ENCODE data around the gene SLC7A14.

Gene SLC7A14

GRCh38 chr3:170531657-170532335 lies 54.1 kb downstream of the SLC7A14 start:
- no peak for DNase-seq

GRCh38 chr3:170531054-170531453 lies 54.8 kb downstream of the SLC7A14 start:
- no peak for DNase-seq

GRCh38 chr3:170529912-170530311 lies 56.0 kb downstream of the SLC7A14 start:
- no peak for DNase-seq

GRCh38 chr3:170529346-170529745 lies 56.5 kb downstream of the SLC7A14 start:
- DNase-seq: no peak

- no peak for DNase-seq
Measured at GRCh38 chr3:170528726-170529125, 57.1 kb downstream of the SLC7A14 start.

GRCh38 chr3:170524073-170524472 lies 61.8 kb downstream of the SLC7A14 start:
- no peak for DNase-seq

- no peak for DNase-seq
Measured at GRCh38 chr3:170523248-170523647, 62.6 kb downstream of the SLC7A14 start.

GRCh38 chr3:170522201-170522600 lies 63.7 kb downstream of the SLC7A14 start:
- no peak for DNase-seq

GRCh38 chr3:170520996-170521395 lies 64.9 kb downstream of the SLC7A14 start:
- no peak for DNase-seq

- DNase-seq: no peak
Measured at GRCh38 chr3:170517242-170517945, 68.5 kb downstream of the SLC7A14 start.

GRCh38 chr3:170513642-170514041 lies 72.2 kb downstream of the SLC7A14 start:
- DNase-seq: no peak

- DNase-seq: no peak
Measured at GRCh38 chr3:170511371-170511770, 74.5 kb downstream of the SLC7A14 start.

- DNase-seq: no peak
Measured at GRCh38 chr3:170508839-170509238, 77.0 kb downstream of the SLC7A14 start.

GRCh38 chr3:170508291-170508690 lies 77.6 kb downstream of the SLC7A14 start:
- no peak for DNase-seq

- DNase-seq: no peak
Measured at GRCh38 chr3:170507063-170507462, 78.8 kb downstream of the SLC7A14 start.

GRCh38 chr3:170506556-170506955 lies 79.3 kb downstream of the SLC7A14 start:
- DNase-seq: no peak

GRCh38 chr3:170502297-170502696 lies 83.6 kb downstream of the SLC7A14 start:
- no peak for DNase-seq

- DNase-seq: no peak
Measured at GRCh38 chr3:170500995-170501394, 84.9 kb downstream of the SLC7A14 start.

- no peak for DNase-seq
Measured at GRCh38 chr3:170500462-170500861, 85.4 kb downstream of the SLC7A14 start.

GRCh38 chr3:170499562-170500156 lies 86.2 kb downstream of the SLC7A14 start:
- no peak for DNase-seq

- no peak for DNase-seq
Measured at GRCh38 chr3:170497207-170498095, 88.4 kb downstream of the SLC7A14 start.

- DNase-seq: no peak
Measured at GRCh38 chr3:170496868-170497140, 89.1 kb downstream of the SLC7A14 start.

Data from NCI-H510A (cell line).